HG02759 (cell line): ENCODE measurements around the gene ZBTB20.
"Not testable (repeated sequence)": the region's sequence is repeated elsewhere in the genome, so short reads cannot be mapped to it uniquely, and the experiment has no call there.

ENCODE experiments used
- ATAC-seq: cut with Tn5 transposase; IDR thresholded peaks from one replicate; pipeline ENCODE4 v1.9.1; 2021; ENCODE audit warnings: mild to moderate bottlenecking, moderate library complexity; ENCODE audit not compliant: unreplicated experiment

The ZBTB20 gene

DNA sequence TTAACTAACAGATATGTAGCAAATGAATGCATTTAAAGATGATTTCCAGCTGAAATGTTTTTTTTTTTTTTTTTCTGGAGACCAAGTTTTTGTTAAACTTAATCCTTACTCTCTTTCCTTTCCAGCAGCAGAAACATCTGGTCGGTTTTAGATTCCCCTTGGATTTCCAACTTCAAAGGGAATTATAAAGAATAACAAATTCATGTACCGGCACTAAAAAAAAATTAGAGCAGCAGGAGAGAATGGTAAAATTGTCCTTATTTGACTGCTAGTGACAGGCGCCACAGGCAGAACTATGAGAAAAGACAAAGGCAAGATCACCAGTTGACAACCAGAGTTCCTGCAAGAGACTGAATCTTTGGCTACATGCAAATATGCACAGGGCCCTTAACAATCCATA is 459.9 kb downstream of the ZBTB20 start:
- ATAC-seq = no peak

- ATAC-seq = no peak
These were observed 460.5 kb downstream of the ZBTB20 start for GRCh38 chr3:114686621-114687020.

DNA sequence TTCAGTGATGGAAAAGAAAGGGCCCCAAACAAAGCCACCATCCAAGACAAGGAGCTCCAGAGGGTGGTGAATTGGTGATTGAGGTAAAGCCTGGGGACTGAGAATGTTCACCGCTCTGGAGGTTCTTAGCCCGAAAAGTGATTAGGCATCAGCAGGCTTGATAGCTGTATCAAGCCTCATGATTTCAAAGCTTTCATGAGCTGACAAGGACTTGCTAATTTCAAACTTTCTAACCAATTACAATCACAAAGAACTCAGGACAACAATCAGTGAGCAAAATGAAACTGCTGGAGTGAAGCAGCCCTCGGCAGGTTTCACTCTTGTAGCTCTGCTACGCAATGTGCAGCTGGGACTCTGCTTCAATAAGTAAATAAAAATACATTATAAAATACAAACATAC is 461.9 kb downstream of the ZBTB20 start:
- no peak for ATAC-seq

GRCh38 chr3:114680299-114680698 is 466.8 kb downstream of the ZBTB20 start:
- no peak for ATAC-seq

GRCh38 chr3:114679773-114680172 is 467.3 kb downstream of the ZBTB20 start:
- not testable (repeated sequence) for ATAC-seq

DNA sequence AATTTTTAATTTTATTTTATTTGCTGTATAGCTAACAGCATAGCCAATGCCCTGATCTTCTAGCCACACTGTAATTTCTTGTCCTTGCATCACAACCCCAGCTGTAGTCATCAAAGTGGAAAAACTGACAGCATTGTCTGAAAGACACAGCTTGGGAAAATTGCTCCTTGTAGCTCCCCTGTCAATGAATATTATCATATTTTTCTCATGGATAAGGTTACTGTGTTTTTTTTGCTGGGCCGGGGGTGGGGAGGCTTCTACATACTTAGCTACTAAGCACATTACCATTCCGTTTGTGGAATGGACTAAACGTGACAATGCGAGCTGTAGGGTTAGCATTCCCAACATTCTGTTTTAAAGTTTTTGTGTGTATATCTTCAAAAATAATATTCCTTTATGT is 472.0 kb downstream of the ZBTB20 start:
- no peak for ATAC-seq

DNA sequence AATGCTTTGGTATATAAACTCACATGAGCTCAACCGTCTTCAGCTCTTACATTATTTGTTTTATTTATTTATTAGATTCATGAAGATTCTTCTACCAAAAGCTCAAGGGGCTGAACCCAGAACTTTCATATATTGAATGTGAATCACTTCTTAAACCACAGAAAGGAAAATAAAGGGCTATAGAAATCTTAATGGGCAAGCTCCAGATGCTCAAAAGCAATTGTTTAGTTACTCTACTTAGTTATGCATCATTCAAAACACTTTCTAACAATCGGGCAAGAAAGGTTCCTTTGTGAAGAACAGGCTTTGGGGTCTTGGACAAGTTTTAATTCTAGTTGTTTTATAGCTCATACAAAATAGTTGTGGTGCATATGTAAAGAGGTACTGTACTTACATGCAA is 473.1 kb downstream of the ZBTB20 start:
- ATAC-seq = no peak

DNA sequence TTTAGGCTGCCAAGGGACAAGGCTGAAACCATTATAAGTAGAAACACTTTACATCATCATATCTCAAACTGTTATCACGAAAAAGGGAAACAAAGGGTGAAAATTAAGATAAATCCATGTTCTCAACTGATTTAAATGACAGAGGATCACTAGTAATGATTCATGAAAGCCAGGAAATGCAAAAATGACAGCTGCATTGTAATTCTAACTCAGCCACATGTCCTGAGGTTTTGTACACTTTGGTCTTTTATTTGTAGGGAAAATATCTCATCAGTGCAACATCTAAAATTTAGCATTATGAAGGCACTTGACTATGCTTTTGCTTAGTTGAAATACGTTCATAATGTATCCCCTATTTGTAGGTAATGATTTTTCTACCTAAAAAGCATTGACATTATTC is 473.6 kb downstream of the ZBTB20 start:
- no peak for ATAC-seq

- ATAC-seq = no peak
These were observed 474.2 kb downstream of the ZBTB20 start for GRCh38 chr3:114672692-114673447.

GRCh38 chr3:114671741-114672510 is 475.2 kb downstream of the ZBTB20 start:
- no peak for ATAC-seq

- ATAC-seq = no peak
These were observed 477.5 kb downstream of the ZBTB20 start for GRCh38 chr3:114669614-114670013.

GRCh38 chr3:114668099-114668498 is 479.0 kb downstream of the ZBTB20 start:
- ATAC-seq = no peak

DNA sequence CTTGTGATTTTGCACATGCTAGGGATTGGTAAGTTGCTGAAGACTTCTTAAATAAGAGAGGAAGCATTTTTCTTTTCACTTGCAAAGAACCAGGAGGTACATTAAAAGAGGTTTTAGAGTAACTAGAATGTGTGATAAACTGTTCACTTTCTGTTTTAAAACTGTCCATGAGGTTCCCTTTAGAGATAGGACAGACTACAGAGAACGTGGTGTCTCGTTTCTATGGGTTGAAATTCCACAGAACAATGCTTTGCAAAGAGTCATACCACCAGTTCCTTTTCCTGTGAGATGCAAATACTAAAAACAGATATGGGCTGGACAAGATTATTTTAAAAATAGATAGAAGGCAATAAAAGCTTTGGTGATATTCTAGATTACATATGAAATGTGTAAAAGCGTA is 480.5 kb downstream of the ZBTB20 start:
- no peak for ATAC-seq

DNA sequence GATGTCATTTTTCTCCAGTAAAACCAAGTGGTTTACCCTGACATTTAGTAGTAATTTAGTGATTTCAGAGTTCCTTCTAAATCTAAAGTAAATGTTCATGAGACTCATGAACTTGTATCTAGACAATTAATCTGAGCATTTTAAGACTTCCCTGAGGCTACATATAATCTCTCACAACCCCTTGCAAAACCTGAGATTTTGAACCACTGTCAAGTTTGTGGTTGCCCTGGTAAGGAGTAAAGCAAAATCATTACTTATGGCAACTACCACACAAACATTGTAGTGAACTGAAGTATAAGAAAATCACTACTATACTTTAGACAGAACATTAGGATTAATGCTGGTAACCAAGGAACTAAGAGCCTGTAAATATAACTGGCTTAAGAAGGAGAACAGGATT is 483.1 kb downstream of the ZBTB20 start:
- no peak for ATAC-seq

DNA sequence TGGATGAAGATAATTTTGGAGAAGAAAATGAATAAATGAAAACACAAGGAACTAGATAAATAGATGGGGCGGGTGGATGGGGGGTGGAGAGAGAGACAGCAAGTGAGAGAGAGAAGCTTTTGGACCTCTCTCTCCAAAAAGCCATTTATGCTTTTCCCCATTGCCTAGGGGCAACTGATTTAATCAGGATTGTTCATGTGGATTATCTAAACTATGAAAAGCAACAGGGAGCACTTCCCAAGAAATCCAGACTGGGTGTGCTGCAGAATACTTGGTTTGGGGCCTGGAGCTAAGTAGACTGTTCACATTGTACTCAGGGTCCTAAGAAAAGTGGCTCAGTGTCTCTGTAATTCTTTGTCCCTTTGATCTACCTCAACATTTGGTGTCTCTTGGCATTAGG is 486.3 kb downstream of the ZBTB20 start:
- no peak for ATAC-seq

DNA sequence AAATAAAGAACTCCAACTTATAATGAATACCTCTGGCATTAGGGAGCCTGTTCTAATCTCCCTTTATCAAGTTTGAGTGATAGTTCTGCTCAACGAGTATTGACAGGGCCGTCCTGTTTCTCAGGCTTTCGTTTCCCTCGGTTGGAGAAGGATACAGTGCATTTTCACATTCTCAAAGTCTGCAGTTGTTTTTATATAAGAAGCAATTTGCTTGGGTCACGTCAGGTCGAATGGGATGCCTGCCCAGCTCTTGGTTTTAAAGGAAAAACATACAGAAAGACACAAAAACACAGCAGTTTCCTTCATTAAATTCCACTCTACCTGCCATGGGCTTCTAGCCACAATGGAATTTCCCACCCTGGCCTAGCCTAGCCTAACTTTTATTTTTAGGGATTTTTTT is 487.0 kb downstream of the ZBTB20 start:
- no peak for ATAC-seq

- no peak for ATAC-seq
These were observed 487.7 kb downstream of the ZBTB20 start for GRCh38 chr3:114659109-114660061.

DNA sequence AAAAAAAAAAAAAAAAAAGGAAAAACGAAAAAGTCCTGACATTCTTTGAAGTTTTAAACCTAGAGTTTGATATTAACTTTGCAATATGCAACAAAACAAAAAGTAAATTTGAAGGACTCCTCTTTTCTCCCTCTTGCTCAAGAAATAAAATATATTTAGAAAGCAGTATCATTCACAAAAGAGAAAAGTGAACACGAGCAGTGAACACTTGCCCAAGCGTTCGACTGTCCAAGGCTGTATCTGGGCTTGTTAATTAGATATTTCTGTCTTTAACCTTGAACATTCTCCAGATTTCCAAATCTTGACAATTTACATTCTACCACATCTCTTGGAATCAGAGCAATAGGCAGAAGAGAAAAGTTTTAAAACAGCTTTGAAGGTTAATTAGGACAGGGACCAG is 495.5 kb downstream of the ZBTB20 start:
- no peak for ATAC-seq

DNA sequence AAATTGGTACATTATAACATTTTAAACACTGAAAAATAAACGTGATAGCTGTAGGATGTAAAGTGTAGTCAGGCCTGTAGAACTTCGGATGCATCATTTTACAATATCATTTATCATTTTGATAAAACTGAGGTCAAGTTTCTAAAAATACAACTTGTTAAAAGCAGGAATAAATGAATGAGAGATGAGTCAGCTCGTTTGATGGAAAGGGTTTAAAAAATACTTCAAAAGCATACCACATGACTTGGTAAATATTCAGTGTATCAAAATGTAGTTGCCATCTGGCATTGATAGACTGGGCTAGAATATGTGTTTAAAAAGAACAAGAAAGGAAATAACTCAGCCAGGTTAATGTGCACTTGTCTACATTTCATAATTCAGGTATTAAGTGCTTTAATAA is 496.3 kb downstream of the ZBTB20 start:
- ATAC-seq = no peak

DNA sequence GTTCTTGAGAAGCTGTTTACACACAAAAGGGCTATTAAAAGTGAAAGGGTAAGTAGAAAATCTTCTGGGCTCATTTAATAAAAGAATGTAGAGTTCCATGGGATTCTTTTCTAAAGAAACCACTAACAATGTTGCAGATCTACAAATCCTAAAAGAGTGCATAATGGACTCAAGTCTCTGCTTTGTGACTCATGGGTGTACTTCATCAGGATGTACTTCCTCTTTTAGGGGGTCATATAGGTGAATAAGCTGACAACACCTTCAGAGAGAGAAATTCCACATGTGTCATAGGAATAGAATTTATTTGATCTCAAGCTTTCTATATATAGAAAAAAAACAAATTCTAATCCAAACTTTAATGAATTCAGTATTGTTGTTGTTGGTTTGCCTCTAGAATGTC is 497.8 kb downstream of the ZBTB20 start:
- no peak for ATAC-seq

DNA sequence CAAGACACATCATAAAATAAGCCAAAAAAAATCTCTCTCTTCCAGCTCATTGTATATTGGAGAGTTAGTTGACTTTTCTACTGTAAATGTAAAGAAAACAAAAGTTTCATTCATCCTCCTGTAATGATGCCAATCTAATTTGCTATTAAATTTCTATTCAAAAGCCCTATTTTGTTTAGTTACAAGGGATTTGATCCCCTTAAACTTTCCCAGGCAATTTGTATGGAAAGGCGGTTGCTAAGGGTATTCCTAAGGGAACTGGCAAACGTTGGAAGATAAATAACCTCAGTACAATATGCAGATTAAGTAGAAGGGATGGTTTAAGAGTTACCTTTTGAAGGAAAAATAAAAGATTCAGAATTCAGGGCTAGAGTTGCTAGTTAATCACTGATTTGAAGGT is 500.6 kb downstream of the ZBTB20 start:
- no peak for ATAC-seq
